H1 (cell line): ENCODE results near the gene ARL6IP5. TPM values are rescaled to one million over a fixed set of nuclear protein-coding genes. Genes with fewer than 3 reads are reported as not detected.

ENCODE experiments used
- CTCF ChIA-PET: fragments of 300-600 bp; sonication (Branson Sonifier 250); formaldehyde crosslinking; loops from one replicate; lab custom pipeline; 2021; ENCODE audit not compliant: partially characterized antibody; lab: Charles Lee
- POLR2A ChIA-PET: fragments of 300-600 bp; sonication (Branson Sonifier 250); formaldehyde crosslinking; loops from one replicate; lab custom pipeline; 2021; ENCODE audit warnings: inconsistent platforms; ENCODE audit not compliant: partially characterized antibody; lab: Charles Lee
- DNase-seq, 2 experiments: peaks; one replicate each; pipeline versions ENCODE4 v3.0.0 to v3.0.0-alpha.2; 2010 to 2022; ENCODE audit warnings: low spot score in 2 of 2, low read depth in 1 of 2, mixed read lengths in 1 of 2
- FAIRE-seq: peaks from 2 replicates; lab custom pipeline; 2011; peaks lifted over from hg19 to GRCh38; lab: Jason Lieb, UNC
- H2AFZ ChIP-seq: 2 replicates; pipeline ENCODE4 v1.8.1; 2012; ENCODE audit warnings: low read length, inconsistent platforms
- H2AK5ac ChIP-seq: 2 replicates; pipeline ENCODE4 v1.6.1; 2013; ENCODE audit warnings: low read depth, low read length
- H2BK120ac ChIP-seq: replicated peaks from 2 replicates; pipeline ENCODE3; 2013; ENCODE audit warnings: low read depth, low read length, inconsistent platforms
- H2BK12ac ChIP-seq: 2 replicates; pipeline ENCODE4 v1.6.1; 2013; ENCODE audit warnings: low read depth, low read length
- H2BK15ac ChIP-seq: 2 replicates; pipeline ENCODE4 v1.6.1; 2013; ENCODE audit warnings: low read length
- H2BK20ac ChIP-seq: 2 replicates; pipeline ENCODE4 v1.6.1; 2013; ENCODE audit warnings: low read length
- H2BK5ac ChIP-seq: 2 replicates; pipeline ENCODE4 v1.6.1; 2013; ENCODE audit warnings: low read depth, low read length
- H3K14ac ChIP-seq: 2 replicates; pipeline ENCODE4 v1.6.1; 2013; ENCODE audit warnings: inconsistent platforms; ENCODE audit not compliant: insufficient read length
- H3K18ac ChIP-seq: 2 replicates; pipeline ENCODE4 v1.6.1; 2013; ENCODE audit warnings: low read length; ENCODE audit errors: extremely low read depth
- H3K23ac ChIP-seq: 2 replicates; pipeline ENCODE4 v1.6.1; 2013; ENCODE audit warnings: inconsistent platforms; ENCODE audit not compliant: insufficient read length
- H3K23me2 ChIP-seq: 2 replicates; pipeline ENCODE4 v1.6.1; 2013; ENCODE audit warnings: low read depth, low read length
- H3K27ac ChIP-seq: 2 replicates; pipeline ENCODE4 v1.6.1; 2011; ENCODE audit warnings: low read depth, low read length, inconsistent platforms
- H3K27me3 ChIP-seq, 4 experiments: replicated peaks in 1 of 4; 1 replicate in 1 of 4; 2 replicates in 3 of 4; pipeline versions ENCODE4 v1.6.1 to v1.8.1; 2011 to 2013; ENCODE audit warnings: low read length in 3 of 4, mild to moderate bottlenecking in 3 of 4, inconsistent platforms in 2 of 4, mixed read lengths in 2 of 4, moderate library complexity in 1 of 4; ENCODE audit not compliant: control insufficient read depth in 3 of 4, insufficient read depth in 3 of 4; ENCODE audit errors: extremely low read depth in 1 of 4
- H3K36me3 ChIP-seq, 4 experiments: 2 replicates each; pipeline versions ENCODE4 v1.6.1 to v1.8.1; 2011 to 2013; ENCODE audit warnings: mild to moderate bottlenecking in 4 of 4, low read length in 3 of 4, moderate library complexity in 2 of 4, control low read depth in 1 of 4, inconsistent platforms in 1 of 4; ENCODE audit not compliant: insufficient read depth in 4 of 4, control insufficient read depth in 2 of 4
- H3K4ac ChIP-seq: replicated peaks from 2 replicates; pipeline ENCODE3; 2013; ENCODE audit warnings: low read length, low read depth, mixed read lengths, inconsistent platforms; ENCODE audit not compliant: insufficient read length
- H3K4me1 ChIP-seq, 4 experiments: replicated peaks in 1 of 4; 1 replicate in 1 of 4; 2 replicates in 3 of 4; pipeline versions ENCODE4 v1.6.1 to v1.8.1; 2011 to 2013; ENCODE audit warnings: low read length in 3 of 4, inconsistent platforms in 2 of 4, mixed read lengths in 1 of 4; ENCODE audit not compliant: insufficient read depth in 4 of 4, control insufficient read depth in 3 of 4
- H3K4me2 ChIP-seq, 2 experiments: 2 replicates each; pipeline versions ENCODE4 v1.6.1 to v1.8.1; 2011 to 2013; ENCODE audit warnings: low read depth in 2 of 2, low read length in 2 of 2, control low read depth in 1 of 2, inconsistent platforms in 1 of 2, mild to moderate bottlenecking in 1 of 2; ENCODE audit not compliant: insufficient read depth in 1 of 2
- H3K4me3 ChIP-seq, 4 experiments: fragments of 200-600, 300-600 bp in 1 of 4; sonication (generic), shearing (Covaris generic), sonication (Bioruptor Twin) in 1 of 4; 2 replicates each; pipeline versions ENCODE4 v1.5.1 to v1.8.1; 2011 to 2016; ENCODE audit warnings: low read length in 4 of 4, low read depth in 3 of 4, control low read depth in 2 of 4, inconsistent platforms in 2 of 4, mild to moderate bottlenecking in 2 of 4, mixed read lengths in 1 of 4, moderate library complexity in 1 of 4; ENCODE audit not compliant: insufficient read depth in 2 of 4; ENCODE audit errors: extremely low read depth in 1 of 4
- H3K56ac ChIP-seq: replicated peaks from 2 replicates; pipeline ENCODE3; 2013; ENCODE audit warnings: low read depth, mild to moderate bottlenecking, mixed read lengths, low read length, inconsistent platforms; ENCODE audit not compliant: insufficient read length
- H3K79me1 ChIP-seq: 2 replicates; pipeline ENCODE4 v1.6.1; 2013; ENCODE audit warnings: low read depth, low read length, control low read depth
- H3K79me2 ChIP-seq, 2 experiments: 2 replicates each; pipeline versions ENCODE4 v1.6.1 to v1.8.1; 2012 to 2013; ENCODE audit warnings: low read length in 2 of 2, mild to moderate bottlenecking in 2 of 2, inconsistent platforms in 1 of 2; ENCODE audit not compliant: insufficient read depth in 2 of 2, control insufficient read depth in 1 of 2
- H3K9ac ChIP-seq, 4 experiments: replicated peaks in 1 of 4; 1 replicate in 1 of 4; 2 replicates in 3 of 4; pipeline versions ENCODE4 v1.6.1 to v1.8.1; 2011 to 2013; ENCODE audit warnings: low read depth in 3 of 4, low read length in 3 of 4, control low read depth in 2 of 4, mild to moderate bottlenecking in 2 of 4, moderate library complexity in 2 of 4, inconsistent platforms in 1 of 4; ENCODE audit errors: extremely low read depth in 1 of 4
- H3K9me3 ChIP-seq, 2 experiments: 2 replicates each; pipeline versions ENCODE4 v1.6.1 to v1.8.1; 2012 to 2013; ENCODE audit warnings: mild to moderate bottlenecking in 2 of 2, moderate library complexity in 2 of 2, control low read depth in 1 of 2, inconsistent platforms in 1 of 2, low read depth in 1 of 2, low read length in 1 of 2, mixed read lengths in 1 of 2; ENCODE audit not compliant: insufficient read depth in 2 of 2
- H4K20me1 ChIP-seq, 2 experiments: replicated peaks in 1 of 2; 2 replicates each; pipeline versions ENCODE3 to v1.8.1; 2011 to 2013; ENCODE audit warnings: inconsistent platforms in 2 of 2, low read length in 2 of 2, mild to moderate bottlenecking in 1 of 2; ENCODE audit not compliant: insufficient read depth in 2 of 2, control insufficient read depth in 1 of 2
- H4K5ac ChIP-seq: 2 replicates; pipeline ENCODE4 v1.6.1; 2013; ENCODE audit warnings: low read length, low read depth, mixed read lengths, inconsistent platforms; ENCODE audit not compliant: insufficient read length
- H4K8ac ChIP-seq: 2 replicates; pipeline ENCODE4 v1.8.0; 2013; ENCODE audit warnings: mild to moderate bottlenecking, moderate library complexity, low read length, inconsistent platforms; ENCODE audit not compliant: insufficient read depth; ENCODE audit errors: extremely low read depth
- H4K91ac ChIP-seq: replicated peaks from 2 replicates; pipeline ENCODE3; 2013; ENCODE audit warnings: low read length, mixed read lengths, inconsistent platforms; ENCODE audit not compliant: insufficient read length
- FOSL1 ChIP-seq: IDR thresholded peaks from 2 replicates; pipeline ENCODE4 v1.6.1; 2011; ENCODE audit warnings: mild to moderate bottlenecking, low read depth, low read length, moderate library complexity; ENCODE audit not compliant: insufficient read depth
- NANOG ChIP-seq: IDR thresholded peaks from 2 replicates; pipeline ENCODE4 v1.6.1; 2011; ENCODE audit warnings: low read length, low read depth, mild to moderate bottlenecking, inconsistent platforms; ENCODE audit not compliant: insufficient read depth, poor library complexity, severe bottlenecking
- NRF1 ChIP-seq: IDR thresholded peaks from 2 replicates; pipeline ENCODE4 v1.6.1; 2011; ENCODE audit warnings: mild to moderate bottlenecking, low read depth, low read length, improper control_type of control experiment
- POLR2A ChIP-seq, 2 experiments: IDR thresholded peaks; 1 replicate in 1 of 2; 2 replicates in 1 of 2; pipeline ENCODE4 v1.6.1; 2011; ENCODE audit warnings: low read depth in 2 of 2, low read length in 2 of 2, mild to moderate bottlenecking in 2 of 2; ENCODE audit errors: control extremely low read depth in 1 of 2
- POLR2AphosphoS5 ChIP-seq: IDR thresholded peaks from 2 replicates; pipeline ENCODE4 v1.6.1; 2011; ENCODE audit warnings: low read depth, low read length
- SP1 ChIP-seq: IDR thresholded peaks from 2 replicates; pipeline ENCODE4 v1.6.1; 2011; ENCODE audit warnings: low read depth, low read length
- SP2 ChIP-seq: IDR thresholded peaks from 2 replicates; pipeline ENCODE4 v1.6.1; 2012; ENCODE audit warnings: mild to moderate bottlenecking, low read length, inconsistent platforms
- TAF1 ChIP-seq: IDR thresholded peaks from 2 replicates; pipeline ENCODE4 v1.6.1; 2011; ENCODE audit warnings: mild to moderate bottlenecking, low read depth, low read length
- WGBS, 2 experiments: shearing (Covaris generic) in 1 of 2; methylation state at CpG; one replicate each; pipeline versions ENCODE4 v1.1.6 to v1.1.7; 2013 to 2015; ENCODE audit warnings: low lambda C conversion rate in 2 of 2, mixed read lengths in 2 of 2, inconsistent platforms in 1 of 2, low coverage in 1 of 2, missing lambda C conversion rate in 1 of 2; ENCODE audit not compliant: insufficient replicate concordance in 2 of 2, insufficient coverage in 1 of 2, insufficient read length in 1 of 2; ENCODE audit errors: extremely low coverage in 1 of 2, missing lambda C conversion rate in 1 of 2; 5-methylcytosine and 5-hydroxymethylcytosine counted together
- polyA plus RNA-seq, 7 experiments: library from polyadenylated mRNA; depleted of rRNA in 3 of 7; stranded (reverse) in 5 of 7; unstranded in 2 of 7; fragments of >200 nt in 5 of 7; fragments of 200-250 nt in 2 of 7; gene quantifications; 1 replicate in 5 of 7; 2 replicates in 1 of 7; 4 replicates in 1 of 7; pipeline versions ENCODE4 v1.2.1 to v1.2.3, GENCODE V29; 2011 to 2013; ENCODE audit warnings: missing spikeins in 2 of 7, mixed read lengths in 2 of 7
- total RNA-seq: library from RNA; stranded (reverse); fragmentation: NEBNext Ultra II Directional; extraction: Animal tissue kit (Norgen Biotek cat#: 25700); gene quantifications from 2 replicates; pipeline ENCODE4 v1.2.1, GENCODE V29; 2021
- TF ChIP-seq, protein P1 (sequence below): IDR thresholded peaks from 2 replicates; pipeline ENCODE4 v1.6.1; 2012; ENCODE audit warnings: inconsistent platforms
- TF ChIP-seq, protein P2 (sequence below): IDR thresholded peaks from 2 replicates; pipeline ENCODE4 v1.6.1; 2012; ENCODE audit warnings: inconsistent platforms
- TF ChIP-seq, protein P3 (sequence below): IDR thresholded peaks from 2 replicates; pipeline ENCODE4 v1.6.1; 2012; ENCODE audit warnings: low read length, inconsistent platforms

ARL6IP5 gene
- total and polyA plus RNA-seq, 2 of the 8 experiments (the other 6 are each of a cell fraction or from before 2014, with no cell fraction given), result 24.9 to 30.1 TPM

DNA sequence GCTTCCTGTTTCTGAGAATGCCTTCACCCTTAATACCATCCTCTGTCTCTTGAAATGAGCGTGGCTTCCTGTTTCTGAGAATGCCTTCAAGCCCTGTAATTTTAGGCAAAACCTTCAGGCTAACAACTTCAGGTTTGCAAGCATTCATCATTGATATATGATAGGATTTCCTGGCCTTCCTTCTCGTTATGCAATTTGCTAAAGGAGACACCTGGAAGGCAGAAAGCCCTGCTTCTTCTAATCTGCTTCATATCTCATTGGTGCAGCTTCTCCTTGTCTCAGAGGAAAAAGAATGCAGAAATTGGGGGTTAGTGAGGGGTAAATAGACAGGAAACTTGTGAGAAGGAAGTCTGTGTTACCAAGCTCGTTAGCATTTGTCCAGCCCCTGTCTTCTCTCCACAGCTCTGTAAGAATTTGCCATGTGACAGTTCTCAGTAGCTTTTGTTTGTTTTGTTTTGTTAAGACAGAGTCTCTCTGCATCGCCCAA, 7.3 kb downstream of the ARL6IP5 start:
- Histone ChIP-seq H3K14ac (no peak overlapping the region), H3K23ac (no peak overlapping the region), H2BK12ac (no peak overlapping the region), H3K4ac (no peak overlapping the region), H3K27ac (peak overlapping the region; percentile 19; the same call in 1 of the 2 replicates), H4K8ac (no peak overlapping the region), H3K79me2 (no peaks in the 10 kb centered on the region), H2BK120ac (no peak overlapping the region), H2AK5ac (no peak overlapping the region), H2BK5ac (no peak overlapping the region), H4K91ac (no peak overlapping the region), H3K79me1 (no peaks in the 10 kb centered on the region), H3K18ac (no peak overlapping the region), H2BK20ac (no peak overlapping the region), H3K4me1 (peaks cover 0 to 9% (median 2%) of the 10 kb centered on the region in 4 experiments; a peak in 3 of 7 replicates), H3K23me2 (no peaks in the 10 kb centered on the region), H3K36me3 (no peaks in the 10 kb centered on the region), H3K9me3 (no peaks in the 10 kb centered on the region), H3K27me3 (no peaks in the 10 kb centered on the region), H3K4me2 (no peak overlapping the region), H4K20me1 (peaks cover 0 to 1% of the 10 kb centered on the region in 2 experiments), H4K5ac (no peak overlapping the region), H2AFZ (no peak overlapping the region), H3K9ac (peak overlapping the region in 1 of 4 experiments; percentile 1; a peak in 1 of 7 replicates), H2BK15ac (no peak overlapping the region), H3K56ac (no peak overlapping the region), H3K4me3 (no peak overlapping the region)
- DNase-seq (no peak), FAIRE-seq (peak; percentile 42)
- ChIA-PET POLR2A (interaction anchor here (0.7 to 1.2 kb wide), 2 partner anchors 10 to 39 kb away, joined by 3 read pairs; no protein-coding TSS in a partner anchor), CTCF (interaction anchor here (0.8 to 1.3 kb wide), 3 partner anchors 29 to 318 kb away, joined by 3 read pairs; no protein-coding TSS in a partner anchor)
- WGBS, 2 experiments, result 75% methylated on average over 4 of the region's 4 CpGs; no CpG with 5 or more reads in 1 of the 2 experiments
- TF ChIP-seq TAF1, result no peak
- no peak for TF ChIP-seq FOSL1
- no peak for TF ChIP-seq SP2
- no peak for TF ChIP-seq NRF1
- TF ChIP-seq SP1, result no peak
- no peak for TF ChIP-seq NANOG
- TF ChIP-seq, protein P1, sequence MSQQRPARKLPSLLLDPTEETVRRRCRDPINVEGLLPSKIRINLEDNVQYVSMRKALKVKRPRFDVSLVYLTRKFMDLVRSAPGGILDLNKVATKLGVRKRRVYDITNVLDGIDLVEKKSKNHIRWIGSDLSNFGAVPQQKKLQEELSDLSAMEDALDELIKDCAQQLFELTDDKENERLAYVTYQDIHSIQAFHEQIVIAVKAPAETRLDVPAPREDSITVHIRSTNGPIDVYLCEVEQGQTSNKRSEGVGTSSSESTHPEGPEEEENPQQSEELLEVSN, result no peak
- TF ChIP-seq POLR2AphosphoS5, result no peak
- TF ChIP-seq, protein P2, sequence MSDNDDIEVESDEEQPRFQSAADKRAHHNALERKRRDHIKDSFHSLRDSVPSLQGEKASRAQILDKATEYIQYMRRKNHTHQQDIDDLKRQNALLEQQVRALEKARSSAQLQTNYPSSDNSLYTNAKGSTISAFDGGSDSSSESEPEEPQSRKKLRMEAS, result no peak
- TF ChIP-seq, protein P3, sequence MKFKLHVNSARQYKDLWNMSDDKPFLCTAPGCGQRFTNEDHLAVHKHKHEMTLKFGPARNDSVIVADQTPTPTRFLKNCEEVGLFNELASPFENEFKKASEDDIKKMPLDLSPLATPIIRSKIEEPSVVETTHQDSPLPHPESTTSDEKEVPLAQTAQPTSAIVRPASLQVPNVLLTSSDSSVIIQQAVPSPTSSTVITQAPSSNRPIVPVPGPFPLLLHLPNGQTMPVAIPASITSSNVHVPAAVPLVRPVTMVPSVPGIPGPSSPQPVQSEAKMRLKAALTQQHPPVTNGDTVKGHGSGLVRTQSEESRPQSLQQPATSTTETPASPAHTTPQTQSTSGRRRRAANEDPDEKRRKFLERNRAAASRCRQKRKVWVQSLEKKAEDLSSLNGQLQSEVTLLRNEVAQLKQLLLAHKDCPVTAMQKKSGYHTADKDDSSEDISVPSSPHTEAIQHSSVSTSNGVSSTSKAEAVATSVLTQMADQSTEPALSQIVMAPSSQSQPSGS, result no peak
- no peak for TF ChIP-seq POLR2A (IDR thresholded peaks at IDR 0.05; ENCODE audit: control extremely low read depth in 1 of 2, low read depth in 2 of 2, low read length in 2 of 2)
